Measurements from ENCODE around the gene ACOT11. TPM values are rescaled to one million over a fixed set of nuclear protein-coding genes. Genes with fewer than 3 reads are reported as not detected.

Gene ACOT11
- total and polyA plus RNA-seq, 2 donors from 2014 or later, result 24.6 to 31.1 TPM

GRCh38 chr1:54608566-54609230, 60.7 kb downstream of the ACOT11 start:
- Histone ChIP-seq H3K4me1 (ENCODE audit: control insufficient read depth in 2 of 3, insufficient read depth in 2 of 3, low read depth in 1 of 3, low read length in 3 of 3) (no peaks in the 10 kb centered on the region), H3K36me3 (ENCODE audit: control insufficient read depth in 2 of 3, insufficient read depth in 3 of 3, low read length in 3 of 3) (peaks cover 0 to 48% (median 11%) of the 10 kb centered on the region in 3 donors), H3K27ac (ENCODE audit: low read depth in 2 of 2, low read length in 2 of 2) (no peak overlapping the region), H3K9me3 (ENCODE audit: control insufficient read depth in 2 of 3, insufficient read depth in 1 of 3, low read length in 3 of 3) (no peaks in the 10 kb centered on the region), H3K4me3 (ENCODE audit: low read length in 3 of 3) (no peak overlapping the region), H3K9ac (ENCODE audit: low read length in 3 of 3) (no peak overlapping the region), H3K27me3 (ENCODE audit: control insufficient read depth, insufficient read depth, low read length) (no peaks in the 10 kb centered on the region)
- intact Hi-C loops (cut with DNase I), result no loop called here
- TF ChIP-seq CTCF (IDR thresholded peaks at IDR 0.05; ENCODE audit: borderline replicate concordance, extremely low read depth, insufficient read depth), result no peak
- no peak for DNase-seq
- FAIRE-seq, result no peak

- no peaks in the 10 kb centered on the region for H3K4me1 ChIP-seq (ENCODE audit: control insufficient read depth in 2 of 3, insufficient read depth in 2 of 3, low read depth in 1 of 3, low read length in 3 of 3)
- no peak overlapping the region for H3K27ac ChIP-seq (ENCODE audit: low read depth in 2 of 2, low read length in 2 of 2)
- DNase-seq (peak in 1 of 5 donors; percentile 43), FAIRE-seq (no peak)
- H3K9me3 ChIP-seq (ENCODE audit: control insufficient read depth in 2 of 3, insufficient read depth in 1 of 3, low read length in 3 of 3), result no peaks in the 10 kb centered on the region
- H3K36me3 ChIP-seq (ENCODE audit: control insufficient read depth in 2 of 3, insufficient read depth in 3 of 3, low read length in 3 of 3), result peaks cover 0 to 43% (median 11%) of the 10 kb centered on the region in 3 donors
- H3K9ac ChIP-seq (ENCODE audit: low read length in 3 of 3), result no peak overlapping the region
- no peaks in the 10 kb centered on the region for H3K27me3 ChIP-seq (ENCODE audit: control insufficient read depth, insufficient read depth, low read length)
- H3K4me3 ChIP-seq (ENCODE audit: low read length in 3 of 3), result no peak overlapping the region
- TF ChIP-seq CTCF (IDR thresholded peaks at IDR 0.05; ENCODE audit: borderline replicate concordance, extremely low read depth, insufficient read depth), result no peak
- intact Hi-C loops (cut with DNase I), result no loop called here
These were observed 61.4 kb downstream of the ACOT11 start for GRCh38 chr1:54609301-54609921.

GRCh38 chr1:54610048-54610447, 62.0 kb downstream of the ACOT11 start:
- Histone ChIP-seq H3K4me1 (ENCODE audit: control insufficient read depth in 2 of 3, insufficient read depth in 2 of 3, low read depth in 1 of 3, low read length in 3 of 3) (no peaks in the 10 kb centered on the region), H3K36me3 (ENCODE audit: control insufficient read depth in 2 of 3, insufficient read depth in 3 of 3, low read length in 3 of 3) (peaks cover 0 to 36% (median 5%) of the 10 kb centered on the region in 3 donors), H3K9me3 (ENCODE audit: control insufficient read depth in 2 of 3, insufficient read depth in 1 of 3, low read length in 3 of 3) (no peaks in the 10 kb centered on the region), H3K9ac (ENCODE audit: low read length in 3 of 3) (no peak overlapping the region), H3K4me3 (ENCODE audit: low read length in 3 of 3) (no peak overlapping the region), H3K27me3 (ENCODE audit: control insufficient read depth, insufficient read depth, low read length) (no peaks in the 10 kb centered on the region), H3K27ac (ENCODE audit: low read depth in 2 of 2, low read length in 2 of 2) (no peak overlapping the region)
- intact Hi-C loops (cut with DNase I), result no loop called here
- DNase-seq (peak in 1 of 5 donors; percentile 35), FAIRE-seq (no peak)
- TF ChIP-seq CTCF (IDR thresholded peaks at IDR 0.05; ENCODE audit: borderline replicate concordance, extremely low read depth, insufficient read depth), result no peak
